ENCODE results near the gene ATR. TPM values are rescaled to one million over a fixed set of nuclear protein-coding genes. Genes with fewer than 3 reads are reported as not detected.

ATR gene
- polyA plus RNA-seq, 1 experiment, result 17.9 TPM

- CTCF ChIA-PET, result no interaction called here
- DNase-seq (ENCODE audit: low read depth, low spot score), result no peak
- no peak overlapping the region for H3K27ac ChIP-seq (ENCODE audit: low read depth, low read length)
- no peak for TF ChIP-seq CTCF (IDR thresholded peaks at IDR 0.05; ENCODE audit: low read depth, low read length)
- no peaks in the 10 kb centered on the region for H3K27me3 ChIP-seq (ENCODE audit: control insufficient read depth, insufficient read depth, low read length)
- H3K4me3 ChIP-seq (ENCODE audit: low read depth, low read length), result no peak overlapping the region
- POLR2A ChIA-PET, result no interaction called here
- H3K9me3 ChIP-seq (ENCODE audit: control insufficient read depth, insufficient read depth, low read length), result no peaks in the 10 kb centered on the region
Observed at GRCh38 chr3:142622405-142622804, 43.9 kb upstream of the ATR start.

- no peak for TF ChIP-seq CTCF (IDR thresholded peaks at IDR 0.05; ENCODE audit: low read depth, low read length)
- Histone ChIP-seq H3K9me3 (ENCODE audit: control insufficient read depth, insufficient read depth, low read length) (no peaks in the 10 kb centered on the region), H3K27me3 (ENCODE audit: control insufficient read depth, insufficient read depth, low read length) (no peaks in the 10 kb centered on the region), H3K27ac (ENCODE audit: low read depth, low read length) (no peak overlapping the region), H3K4me3 (ENCODE audit: low read depth, low read length) (no peak overlapping the region)
- ChIA-PET POLR2A (no interaction called here), CTCF (no interaction called here)
- no peak for DNase-seq (ENCODE audit: low read depth, low spot score)
Observed at GRCh38 chr3:142618917-142619461, 40.5 kb upstream of the ATR start.

GRCh38 chr3:142615171-142615570, 36.6 kb upstream of the ATR start:
- no peak for DNase-seq (ENCODE audit: low read depth, low spot score)
- TF ChIP-seq CTCF (IDR thresholded peaks at IDR 0.05; ENCODE audit: low read depth, low read length), result no peak
- CTCF ChIA-PET, result interaction anchor here (0.9 kb wide), 1 partner anchor 379 kb away, joined by 3 read pairs; no protein-coding TSS in a partner anchor
- no peaks in the 10 kb centered on the region for H3K27me3 ChIP-seq (ENCODE audit: control insufficient read depth, insufficient read depth, low read length)
- no peak overlapping the region for H3K4me3 ChIP-seq (ENCODE audit: low read depth, low read length)
- H3K27ac ChIP-seq (ENCODE audit: low read depth, low read length), result no peak overlapping the region
- H3K9me3 ChIP-seq (ENCODE audit: control insufficient read depth, insufficient read depth, low read length), result no peaks in the 10 kb centered on the region
- POLR2A ChIA-PET, result no interaction called here

- Histone ChIP-seq H3K9me3 (ENCODE audit: control insufficient read depth, insufficient read depth, low read length) (no peaks in the 10 kb centered on the region), H3K27me3 (ENCODE audit: control insufficient read depth, insufficient read depth, low read length) (no peaks in the 10 kb centered on the region), H3K4me3 (ENCODE audit: low read depth, low read length) (no peak overlapping the region), H3K27ac (ENCODE audit: low read depth, low read length) (no peak overlapping the region)
- ChIA-PET POLR2A (no interaction called here), CTCF (no interaction called here)
- TF ChIP-seq CTCF (IDR thresholded peaks at IDR 0.05; ENCODE audit: low read depth, low read length), result no peak
- no peak for DNase-seq (ENCODE audit: low read depth, low spot score)
Observed at GRCh38 chr3:142614059-142614626, 35.6 kb upstream of the ATR start.

- CTCF ChIA-PET, result no interaction called here
- no peaks in the 10 kb centered on the region for H3K9me3 ChIP-seq (ENCODE audit: control insufficient read depth, insufficient read depth, low read length)
- no peak overlapping the region for H3K4me3 ChIP-seq (ENCODE audit: low read depth, low read length)
- TF ChIP-seq CTCF (IDR thresholded peaks at IDR 0.05; ENCODE audit: low read depth, low read length), result no peak
- POLR2A ChIA-PET, result no interaction called here
- DNase-seq (ENCODE audit: low read depth, low spot score), result no peak
- no peak overlapping the region for H3K27ac ChIP-seq (ENCODE audit: low read depth, low read length)
- no peaks in the 10 kb centered on the region for H3K27me3 ChIP-seq (ENCODE audit: control insufficient read depth, insufficient read depth, low read length)
Observed at GRCh38 chr3:142613491-142613890, 35.0 kb upstream of the ATR start.
